DOHH2 (cell line): ENCODE data around the gene BEST2.

Experiments
- H3F3A ChIP-seq: fragments of 200-600 bp; sonication (generic), shearing (Covaris generic); 2 replicates; pipeline ENCODE4 v1.6.0; 2016; ENCODE audit warnings: antibody characterized with exemption, mild to moderate bottlenecking; ENCODE audit not compliant: control insufficient read depth, insufficient read depth
- H3K27ac ChIP-seq: fragments of 200-600 bp; sonication (generic); 2 replicates; pipeline ENCODE4 v1.5.1; 2014; ENCODE audit warnings: low read depth, mild to moderate bottlenecking, low read length, moderate library complexity
- H3K27me3 ChIP-seq: fragments of 200-600 bp; sonication (generic); 2 replicates; pipeline ENCODE4 v1.6.1; 2014; ENCODE audit warnings: mild to moderate bottlenecking, low read length, mixed read lengths; ENCODE audit not compliant: control insufficient read depth
- H3K36me3 ChIP-seq: fragments of 200-600 bp; sonication (generic); 2 replicates; pipeline ENCODE4 v1.6.1; 2014; ENCODE audit warnings: mild to moderate bottlenecking, low read length, moderate library complexity, mixed read lengths; ENCODE audit not compliant: control insufficient read depth
- H3K4me1 ChIP-seq: fragments of 200-600 bp; sonication (generic); 2 replicates; pipeline ENCODE4 v1.6.1; 2014; ENCODE audit warnings: mild to moderate bottlenecking, low read length, mixed read lengths; ENCODE audit not compliant: control insufficient read depth
- H3K4me2 ChIP-seq: fragments of 200-600 bp; sonication (generic); 2 replicates; pipeline ENCODE4 v1.6.0; 2014; ENCODE audit warnings: mild to moderate bottlenecking, low read length, moderate library complexity
- H3K4me3 ChIP-seq: fragments of 200-600 bp; sonication (generic); 2 replicates; pipeline ENCODE4 v1.5.1; 2014; ENCODE audit warnings: mild to moderate bottlenecking, low read length, mixed read lengths
- H3K79me2 ChIP-seq: fragments of 200-600 bp; sonication (generic); 2 replicates; pipeline ENCODE4 v1.6.1; 2014; ENCODE audit warnings: mild to moderate bottlenecking, low read length, mixed read lengths; ENCODE audit not compliant: control insufficient read depth
- H3K9me2 ChIP-seq: fragments of 200-600 bp; sonication (generic); replicated peaks from 2 replicates; pipeline ENCODE4 v1.6.1; 2014; ENCODE audit warnings: mild to moderate bottlenecking, low read length, mixed read lengths; ENCODE audit not compliant: control insufficient read depth
- H3K9me3 ChIP-seq: fragments of 200-600 bp; sonication (generic); 2 replicates; pipeline ENCODE4 v1.6.1; 2014; ENCODE audit warnings: antibody characterized with exemption, low read length, mixed read lengths; ENCODE audit not compliant: control insufficient read depth, insufficient read depth
- H4K20me1 ChIP-seq: fragments of 200-600 bp; sonication (generic); 2 replicates; pipeline ENCODE4 v1.6.0; 2014; ENCODE audit warnings: low read depth, mild to moderate bottlenecking, antibody characterized with exemption, low read length, moderate library complexity; ENCODE audit not compliant: control insufficient read depth, insufficient read depth
- EZH2phosphoT487 ChIP-seq: fragments of 200-600 bp; sonication (generic); IDR thresholded peaks from 2 replicates; pipeline ENCODE4 v1.6.1; 2017; ENCODE audit warnings: borderline replicate concordance, mild to moderate bottlenecking, antibody characterized with exemption, low read length, moderate library complexity, mixed read lengths
- TF ChIP-seq, protein P1 (sequence below): fragments of 200-600 bp; sonication (generic); IDR thresholded peaks from one replicate; pipeline ENCODE4 v1.5.1; 2014; ENCODE audit warnings: antibody characterized with exemption, mild to moderate bottlenecking, low read depth, low read length; ENCODE audit not compliant: poor library complexity, severe bottlenecking

Gene BEST2

DNA sequence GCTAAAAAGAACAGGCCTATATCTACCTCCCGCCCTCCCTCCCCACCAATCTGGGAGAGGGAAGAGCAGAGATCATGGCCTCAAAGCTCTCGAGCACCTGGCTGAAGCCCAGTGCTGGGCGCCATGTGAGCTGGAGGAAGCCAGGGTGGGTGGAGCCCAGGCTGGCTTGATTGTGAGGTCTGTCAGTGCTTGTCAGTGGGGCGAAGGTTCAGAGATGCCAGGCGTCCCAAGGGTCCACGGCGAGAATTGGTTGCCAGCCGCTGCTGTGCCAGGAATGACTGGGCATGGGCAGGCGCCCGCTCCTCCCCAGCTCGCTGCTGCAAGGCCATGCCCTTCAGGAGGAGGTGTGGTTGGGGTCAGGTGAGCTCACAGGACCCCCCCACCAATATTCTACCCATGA is 11.5 kb downstream of the BEST2 start:
- peaks cover 3% of the 10 kb centered on the region; the same call in 1 of the 2 replicates for H3K4me1 ChIP-seq
- H3K4me2 ChIP-seq: no peak overlapping the region
- H3K9me3 ChIP-seq: no peaks in the 10 kb centered on the region
- TF ChIP-seq EZH2phosphoT487: no peak
- TF ChIP-seq, protein P1, sequence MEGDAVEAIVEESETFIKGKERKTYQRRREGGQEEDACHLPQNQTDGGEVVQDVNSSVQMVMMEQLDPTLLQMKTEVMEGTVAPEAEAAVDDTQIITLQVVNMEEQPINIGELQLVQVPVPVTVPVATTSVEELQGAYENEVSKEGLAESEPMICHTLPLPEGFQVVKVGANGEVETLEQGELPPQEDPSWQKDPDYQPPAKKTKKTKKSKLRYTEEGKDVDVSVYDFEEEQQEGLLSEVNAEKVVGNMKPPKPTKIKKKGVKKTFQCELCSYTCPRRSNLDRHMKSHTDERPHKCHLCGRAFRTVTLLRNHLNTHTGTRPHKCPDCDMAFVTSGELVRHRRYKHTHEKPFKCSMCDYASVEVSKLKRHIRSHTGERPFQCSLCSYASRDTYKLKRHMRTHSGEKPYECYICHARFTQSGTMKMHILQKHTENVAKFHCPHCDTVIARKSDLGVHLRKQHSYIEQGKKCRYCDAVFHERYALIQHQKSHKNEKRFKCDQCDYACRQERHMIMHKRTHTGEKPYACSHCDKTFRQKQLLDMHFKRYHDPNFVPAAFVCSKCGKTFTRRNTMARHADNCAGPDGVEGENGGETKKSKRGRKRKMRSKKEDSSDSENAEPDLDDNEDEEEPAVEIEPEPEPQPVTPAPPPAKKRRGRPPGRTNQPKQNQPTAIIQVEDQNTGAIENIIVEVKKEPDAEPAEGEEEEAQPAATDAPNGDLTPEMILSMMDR: no peak
- no peak overlapping the region for H3K4me3 ChIP-seq
- no peaks in the 10 kb centered on the region for H3F3A ChIP-seq
- H3K9me2 ChIP-seq: no peaks in the 10 kb centered on the region
- no peaks in the 10 kb centered on the region for H3K79me2 ChIP-seq
- H3K27me3 ChIP-seq: 0 out of 2 replicates have a peak, but pooled peaks cover under 1% of the 10 kb centered on the region
- no peaks in the 10 kb centered on the region for H4K20me1 ChIP-seq
- no peak overlapping the region for H3K27ac ChIP-seq
- H3K36me3 ChIP-seq: no peaks in the 10 kb centered on the region

DNA sequence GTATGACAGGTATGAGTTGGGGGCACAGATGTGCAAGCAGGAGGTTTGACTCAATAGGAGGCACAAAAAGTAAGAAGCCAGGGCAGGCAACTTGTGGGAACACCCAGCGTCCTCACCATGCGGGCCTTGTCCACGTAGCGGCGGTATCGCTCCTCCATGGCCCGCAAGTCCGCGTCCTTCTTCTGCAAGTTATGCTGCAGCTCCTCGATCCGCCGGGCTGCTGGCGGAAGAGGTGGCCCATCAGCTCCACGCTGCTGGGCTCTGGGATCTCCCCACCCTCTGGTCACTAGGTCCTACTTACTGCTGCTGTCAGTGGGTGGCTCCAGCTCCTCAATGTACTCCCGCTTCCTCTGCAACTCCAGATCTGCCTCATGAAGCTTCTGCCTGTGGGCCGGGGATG is 13.1 kb downstream of the BEST2 start:
- Histone ChIP-seq H3K27me3 (no peaks in the 10 kb centered on the region), H3K36me3 (no peaks in the 10 kb centered on the region), H3K9me2 (no peaks in the 10 kb centered on the region), H3K79me2 (no peaks in the 10 kb centered on the region), H3K4me3 (no peak overlapping the region), H3F3A (no peaks in the 10 kb centered on the region), H4K20me1 (no peaks in the 10 kb centered on the region), H3K4me2 (no peak overlapping the region), H3K27ac (no peak overlapping the region), H3K4me1 (peaks cover 3% of the 10 kb centered on the region; the same call in 1 of the 2 replicates), H3K9me3 (no peaks in the 10 kb centered on the region)
- no peak for TF ChIP-seq EZH2phosphoT487
- TF ChIP-seq, protein P1: no peak

DNA sequence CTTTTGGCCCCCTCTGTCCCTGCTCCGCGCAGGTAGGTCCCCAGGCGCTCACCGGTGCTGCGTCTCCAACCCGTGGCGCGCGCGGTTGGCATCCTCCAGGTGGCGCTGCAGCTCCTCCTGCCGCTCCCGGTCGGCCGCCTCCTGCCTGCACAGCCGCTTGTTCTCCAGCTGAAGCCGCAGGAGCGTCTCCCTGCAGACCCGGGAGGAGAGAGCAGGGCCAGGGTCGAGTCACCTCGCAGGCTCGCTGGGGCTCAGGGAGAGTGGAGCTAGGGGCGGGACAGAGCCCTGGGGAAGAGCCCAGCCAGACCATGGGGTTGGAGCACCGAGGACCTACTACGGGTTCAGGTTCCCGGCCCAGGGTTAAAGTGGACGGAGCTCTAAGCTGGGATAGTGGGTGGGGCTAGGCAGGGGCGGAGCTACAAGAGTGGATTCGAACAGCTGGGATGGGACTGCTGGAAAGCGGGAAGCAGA is 14.5 kb downstream of the BEST2 start:
- TF ChIP-seq, protein P1: peak; percentile 75
- no peak for TF ChIP-seq EZH2phosphoT487
- Histone ChIP-seq H3K4me1 (peaks cover 3% of the 10 kb centered on the region; the same call in 1 of the 2 replicates), H3K4me2 (peak overlapping the region; percentile 79), H3K9me3 (no peaks in the 10 kb centered on the region), H3K27me3 (no peaks in the 10 kb centered on the region), H3K27ac (no peak overlapping the region), H3F3A (no peaks in the 10 kb centered on the region), H3K79me2 (no peaks in the 10 kb centered on the region), H3K4me3 (peak overlapping the region; percentile 64), H4K20me1 (no peaks in the 10 kb centered on the region), H3K36me3 (no peaks in the 10 kb centered on the region), H3K9me2 (no peaks in the 10 kb centered on the region)
